ENCODE data around the gene MT1B. TPM values are rescaled to one million over a fixed set of nuclear protein-coding genes. Genes with fewer than 3 reads are reported as not detected.
"Not testable (repeated sequence)": the region's sequence is repeated elsewhere in the genome, so short reads cannot be mapped to it uniquely, and the experiment has no call there.

MT1B gene
- total RNA-seq, 2 experiments from 2014 or later: not detected

DNA sequence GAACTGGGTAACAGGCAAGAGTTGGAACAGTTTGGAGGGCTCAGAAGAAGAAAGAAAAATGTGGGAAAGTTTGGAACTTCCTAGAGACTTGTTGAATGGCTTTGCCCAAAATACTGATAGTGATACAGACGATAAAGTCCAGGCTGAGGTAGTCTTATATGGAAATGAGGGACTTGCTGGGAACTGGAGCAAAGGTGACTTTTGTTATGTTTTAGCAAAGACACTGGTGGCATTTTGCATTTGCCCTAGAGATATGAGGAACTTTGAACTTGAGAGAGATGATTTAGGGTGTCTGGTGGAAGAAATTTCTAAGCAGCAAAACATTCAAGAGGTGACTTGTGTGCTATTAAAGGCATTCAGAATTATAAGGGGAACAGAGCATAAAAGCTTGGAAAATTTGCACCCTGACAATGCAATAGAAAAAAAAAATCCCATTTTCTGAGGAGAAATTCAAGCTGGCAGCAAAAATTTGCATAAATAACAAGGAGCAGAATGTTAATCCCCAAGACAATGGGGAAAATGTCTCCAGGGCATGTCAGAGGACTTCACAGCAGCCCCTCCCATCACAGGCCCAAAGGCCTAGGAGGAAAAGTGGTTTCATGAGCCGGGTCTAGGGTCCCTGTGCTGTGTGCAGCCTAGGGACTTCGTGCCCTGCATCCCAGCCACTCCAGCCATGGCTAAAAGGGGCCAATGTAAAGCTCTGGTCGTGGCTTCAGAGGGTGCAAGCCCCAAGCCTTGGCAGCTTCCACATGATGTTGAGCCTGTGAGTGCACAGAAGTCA is 29.8 kb upstream of the MT1B start:
- H3K27ac Mint-ChIP-seq; H3K4me3 Mint-ChIP-seq; intact Hi-C loops (cut with micrococcal nuclease); H3K9me3 Mint-ChIP-seq; H3K36me3 Mint-ChIP-seq (ENCODE audit: low read depth); CTCF ChIA-PET; DNase-seq: not testable (repeated sequence)
- Mint-ChIP-seq H3K4me1 (ENCODE audit: low read depth) (peaks cover 19% of the 10 kb centered on the region), H3K27me3 (ENCODE audit: low read depth) (peaks cover 34% of the 10 kb centered on the region)

- H3K27me3 Mint-ChIP-seq (ENCODE audit: low read depth): peaks cover 30% of the 10 kb centered on the region
- H3K27ac Mint-ChIP-seq; DNase-seq; H3K9me3 Mint-ChIP-seq; intact Hi-C loops (cut with micrococcal nuclease); H3K4me3 Mint-ChIP-seq; H3K36me3 Mint-ChIP-seq (ENCODE audit: low read depth): not testable (repeated sequence)
- CTCF ChIA-PET: interaction anchor here (1.3 to 1.5 kb wide), 2 partner anchors 19 to 79 kb away, joined by 6 to 7 read pairs; no protein-coding TSS in a partner anchor
- H3K4me1 Mint-ChIP-seq (ENCODE audit: low read depth): peaks cover 14% of the 10 kb centered on the region
Observed at GRCh38 chr16:56623184-56623583, 28.5 kb upstream of the MT1B start.

DNA sequence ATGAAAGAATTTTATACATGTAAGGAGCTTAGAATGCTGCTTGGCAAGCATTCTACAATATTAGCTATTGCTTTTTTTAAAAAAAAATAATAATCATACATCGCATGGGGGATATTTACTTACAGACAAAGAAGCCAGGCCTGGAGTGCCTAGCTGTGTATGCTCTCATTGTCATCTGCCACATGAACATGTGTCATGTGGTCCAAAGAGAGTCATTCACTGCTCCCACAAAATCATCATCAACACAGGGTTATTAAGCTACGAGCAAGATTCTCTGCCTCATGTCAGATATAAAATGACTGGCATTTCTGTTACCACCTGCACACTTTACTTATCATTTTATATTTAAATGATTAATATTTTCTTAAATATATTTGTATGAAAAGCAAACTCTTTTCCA is 28.0 kb upstream of the MT1B start:
- Mint-ChIP-seq H3K4me3 (no peak overlapping the region), H3K36me3 (ENCODE audit: low read depth) (no peaks in the 10 kb centered on the region), H3K27ac (no peak overlapping the region), H3K9me3 (no peaks in the 10 kb centered on the region), H3K4me1 (ENCODE audit: low read depth) (peaks cover 14% of the 10 kb centered on the region), H3K27me3 (ENCODE audit: low read depth) (peaks cover 28% of the 10 kb centered on the region)
- intact Hi-C loops (cut with micrococcal nuclease): loop anchor here (2.0 kb wide), 1 partner anchor 19 kb away; no protein-coding TSS in a partner anchor
- CTCF ChIA-PET: interaction anchor here (1.3 to 1.5 kb wide), 2 partner anchors 20 to 78 kb away, joined by 6 to 7 read pairs; no protein-coding TSS in a partner anchor
- DNase-seq: no peak

GRCh38 chr16:56625140-56625942 is 26.3 kb upstream of the MT1B start, which contains the start of gene MT1E:
TSS of gene MT1E (plus strand) at chr16:56625781. CDS start at chr16:56625852, 71 bp downstream.
- Mint-ChIP-seq H3K4me3 (peak within 1 kb of the TSS; percentile 76), H3K27me3 (ENCODE audit: low read depth) (peaks cover 25% of the 10 kb centered on the region), H3K27ac (no peak within 1 kb of the TSS), H3K36me3 (ENCODE audit: low read depth) (no peaks in the 10 kb centered on the region), H3K9me3 (no peaks in the 10 kb centered on the region), H3K4me1 (ENCODE audit: low read depth) (peaks cover 14% of the 10 kb centered on the region)
- CTCF ChIA-PET: interaction anchor here (1.2 kb wide), 1 partner anchor 77 kb away, joined by 6 read pairs; no protein-coding TSS in a partner anchor
- DNase-seq: peak; percentile 61
- intact Hi-C loops (cut with micrococcal nuclease): loop anchor here (1.0 to 2.0 kb wide), 4 partner anchors 11 to 57 kb away; partner anchors contain the start of genes MT1X and MT2A

- CTCF ChIA-PET: interaction anchor here (1.2 kb wide), 1 partner anchor 76 kb away, joined by 6 read pairs; no protein-coding TSS in a partner anchor
- no peak for DNase-seq
- Mint-ChIP-seq H3K9me3 (no peaks in the 10 kb centered on the region), H3K27me3 (ENCODE audit: low read depth) (peaks cover 31% of the 10 kb centered on the region), H3K4me3 (peak overlapping the region; percentile 68), H3K4me1 (ENCODE audit: low read depth) (peaks cover 14% of the 10 kb centered on the region), H3K27ac (no peak overlapping the region), H3K36me3 (ENCODE audit: low read depth) (no peaks in the 10 kb centered on the region)
- intact Hi-C loops (cut with micrococcal nuclease): loop anchor here (1.0 to 2.0 kb wide), 4 partner anchors 12 to 56 kb away; partner anchors contain the start of genes MT1X and MT2A
Observed at GRCh38 chr16:56625943-56626654, 25.6 kb upstream of the MT1B start.

- peaks cover 15% of the 10 kb centered on the region for H3K4me1 Mint-ChIP-seq (ENCODE audit: low read depth)
- no peaks in the 10 kb centered on the region for H3K9me3 Mint-ChIP-seq
- H3K4me3 Mint-ChIP-seq: no peak overlapping the region
- H3K36me3 Mint-ChIP-seq (ENCODE audit: low read depth): no peaks in the 10 kb centered on the region
- CTCF ChIA-PET: interaction anchor here (0.6 kb wide), 1 partner anchor 75 kb away, joined by 3 read pairs; no protein-coding TSS in a partner anchor
- no peak overlapping the region for H3K27ac Mint-ChIP-seq
- peaks cover 37% of the 10 kb centered on the region for H3K27me3 Mint-ChIP-seq (ENCODE audit: low read depth)
- no peak for DNase-seq
- intact Hi-C loops (cut with micrococcal nuclease): no loop called here
Observed at GRCh38 chr16:56626685-56627084, 25.0 kb upstream of the MT1B start.

DNA sequence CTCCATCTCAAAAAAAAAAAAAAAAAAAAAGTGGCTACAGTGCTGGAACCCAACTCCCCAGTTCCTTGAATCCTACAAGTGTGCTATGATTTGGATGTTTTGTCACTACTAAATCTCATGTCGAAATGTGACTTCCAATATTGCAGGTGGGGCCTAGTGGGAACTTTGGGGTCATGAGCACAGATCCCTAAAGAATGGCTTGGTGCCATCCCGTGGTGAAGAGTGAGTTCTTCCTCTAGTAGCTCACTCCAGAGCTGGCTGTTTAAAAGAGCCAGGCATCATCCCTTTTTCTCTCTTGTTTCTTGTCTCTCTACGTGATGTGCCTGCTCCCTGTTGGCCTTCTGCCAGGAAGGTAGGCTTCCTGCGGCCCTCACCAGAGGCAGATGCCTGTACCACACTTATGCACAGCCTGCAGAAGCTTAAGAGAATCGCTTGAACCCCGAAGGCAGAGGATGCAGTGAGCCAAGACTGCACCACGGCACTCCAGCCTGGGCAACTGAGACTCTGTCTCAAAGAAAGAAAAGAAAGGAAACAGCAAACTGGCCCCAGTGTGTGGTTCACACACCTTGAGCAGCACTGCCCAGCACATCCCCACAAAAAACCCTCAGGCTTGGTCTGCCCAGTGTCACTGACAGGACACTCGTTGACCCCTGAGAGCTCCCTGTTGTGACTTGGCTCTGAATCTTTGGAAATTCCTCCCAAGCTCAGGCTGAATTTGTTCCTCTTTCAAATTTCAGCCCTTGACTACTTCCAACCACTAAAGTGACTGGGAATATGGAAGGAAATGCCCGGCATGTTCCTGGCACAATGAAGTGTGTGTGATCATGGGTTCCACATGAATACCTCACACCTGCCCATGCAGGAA is 23.0 kb upstream of the MT1B start:
- H3K4me3 Mint-ChIP-seq: no peak overlapping the region
- no peak overlapping the region for H3K27ac Mint-ChIP-seq
- no peak for DNase-seq
- CTCF ChIA-PET: interaction anchor here (0.7 kb wide), 2 partner anchors 52 to 155 kb away, joined by 3 read pairs; no protein-coding TSS in a partner anchor
- intact Hi-C loops (cut with micrococcal nuclease): no loop called here
- peaks cover 52% of the 10 kb centered on the region for H3K27me3 Mint-ChIP-seq (ENCODE audit: low read depth)
- peaks cover 24% of the 10 kb centered on the region for H3K4me1 Mint-ChIP-seq (ENCODE audit: low read depth)
- no peaks in the 10 kb centered on the region for H3K36me3 Mint-ChIP-seq (ENCODE audit: low read depth)
- H3K9me3 Mint-ChIP-seq: no peaks in the 10 kb centered on the region

GRCh38 chr16:56629531-56629930 is 22.2 kb upstream of the MT1B start:
- Mint-ChIP-seq H3K27ac (no peak overlapping the region), H3K27me3 (ENCODE audit: low read depth) (peaks cover 57% of the 10 kb centered on the region), H3K36me3 (ENCODE audit: low read depth) (no peaks in the 10 kb centered on the region), H3K4me3 (no peak overlapping the region), H3K4me1 (ENCODE audit: low read depth) (peaks cover 22% of the 10 kb centered on the region), H3K9me3 (no peaks in the 10 kb centered on the region)
- CTCF ChIA-PET: interaction anchor here (1.8 kb wide), 1 partner anchor 14 kb away, joined by 7 read pairs; no protein-coding TSS in a partner anchor
- no peak for DNase-seq
- intact Hi-C loops (cut with micrococcal nuclease): no loop called here

GRCh38 chr16:56630134-56630533 is 21.6 kb upstream of the MT1B start:
- no peak overlapping the region for H3K4me3 Mint-ChIP-seq
- H3K27me3 Mint-ChIP-seq (ENCODE audit: low read depth): peaks cover 59% of the 10 kb centered on the region
- CTCF ChIA-PET: interaction anchor here (0.6 to 1.8 kb wide), 3 partner anchors 13 to 72 kb away, joined by 3 to 7 read pairs (median 3); no protein-coding TSS in a partner anchor
- H3K4me1 Mint-ChIP-seq (ENCODE audit: low read depth): peaks cover 23% of the 10 kb centered on the region
- H3K9me3 Mint-ChIP-seq: no peaks in the 10 kb centered on the region
- H3K36me3 Mint-ChIP-seq (ENCODE audit: low read depth): no peaks in the 10 kb centered on the region
- intact Hi-C loops (cut with micrococcal nuclease): no loop called here
- H3K27ac Mint-ChIP-seq: no peak overlapping the region
- DNase-seq: no peak

- CTCF ChIA-PET: interaction anchor here (1.5 to 1.8 kb wide), 2 partner anchors 12 to 71 kb away, joined by 3 to 7 read pairs; no protein-coding TSS in a partner anchor
- H3K9me3 Mint-ChIP-seq: no peaks in the 10 kb centered on the region
- no peak overlapping the region for H3K4me3 Mint-ChIP-seq
- H3K27ac Mint-ChIP-seq: no peak overlapping the region
- peaks cover 59% of the 10 kb centered on the region for H3K27me3 Mint-ChIP-seq (ENCODE audit: low read depth)
- H3K4me1 Mint-ChIP-seq (ENCODE audit: low read depth): peaks cover 22% of the 10 kb centered on the region
- intact Hi-C loops (cut with micrococcal nuclease): no loop called here
- no peak for DNase-seq
- H3K36me3 Mint-ChIP-seq (ENCODE audit: low read depth): no peaks in the 10 kb centered on the region
Observed at GRCh38 chr16:56631197-56631596, 20.5 kb upstream of the MT1B start.

DNA sequence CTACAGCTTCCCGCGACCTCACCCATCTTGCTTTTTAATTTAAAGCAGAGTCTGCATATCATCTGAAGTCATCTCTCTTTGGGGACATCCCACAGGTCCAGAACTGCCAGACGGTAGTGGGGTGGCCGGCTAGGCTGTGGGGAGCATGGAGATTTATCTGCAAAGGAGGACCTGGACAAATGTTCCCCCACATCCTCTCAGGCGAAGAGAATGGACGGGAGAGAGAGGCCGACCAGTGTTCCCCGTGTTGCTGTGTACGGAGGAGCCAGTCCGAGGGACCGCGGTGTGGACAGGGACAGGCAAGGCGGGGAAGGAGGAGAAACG is 19.9 kb upstream of the MT1B start:
- H3K4me1 Mint-ChIP-seq (ENCODE audit: low read depth): peaks cover 24% of the 10 kb centered on the region
- no peaks in the 10 kb centered on the region for H3K36me3 Mint-ChIP-seq (ENCODE audit: low read depth)
- H3K4me3 Mint-ChIP-seq: peak overlapping the region; percentile 59
- H3K27ac Mint-ChIP-seq: no peak overlapping the region
- H3K9me3 Mint-ChIP-seq: no peaks in the 10 kb centered on the region
- intact Hi-C loops (cut with micrococcal nuclease): no loop called here
- no peak for DNase-seq
- H3K27me3 Mint-ChIP-seq (ENCODE audit: low read depth): peaks cover 59% of the 10 kb centered on the region
- CTCF ChIA-PET: no interaction called here

Measured in activated naive CD4-positive, alpha-beta T cell treated with anti-CD3 and anti-CD28 coated beads for 36 hours (primary cell).